HEK293T (cell line): ENCODE data around the gene ZFR.

Experiments used
- CTBP1 ChIP-seq: fragments of 450-650 bp; IDR thresholded peaks from 2 replicates; pipeline ENCODE4 v1.6.1; 2016; ENCODE audit warnings: borderline replicate concordance
- SP1 ChIP-seq: fragments of 450-650 bp; IDR thresholded peaks from 2 replicates; pipeline ENCODE4 v1.6.1; 2017

DNA sequence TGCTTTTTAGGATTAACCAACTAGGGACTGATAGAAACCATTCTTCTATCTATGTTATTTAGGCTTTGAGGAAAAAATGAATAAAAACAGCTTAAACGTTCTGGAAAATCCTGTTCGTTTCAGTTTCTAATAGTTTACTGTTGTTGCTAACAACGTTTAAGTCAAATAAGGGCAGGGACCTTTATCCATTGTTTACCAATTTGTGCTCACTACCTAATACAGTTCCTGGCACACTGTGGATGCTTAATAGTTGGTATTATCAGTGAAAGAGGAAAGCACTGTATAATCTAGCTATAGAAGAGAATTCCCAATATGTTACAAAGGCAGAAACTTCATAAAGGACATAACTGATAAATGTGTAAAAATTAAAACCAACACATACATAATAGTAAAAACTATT lies 52.5 kb downstream of the ZFR start:
- TF ChIP-seq SP1 (no peak), CTBP1 (no peak)
